Breast epithelium (tissue), 4 donors: Measurements from ENCODE around the gene TBC1D20. TPM values are rescaled to one million over a fixed set of nuclear protein-coding genes. Genes with fewer than 3 reads are reported as not detected.
A peak's percentile ranks its signal among the peaks of the same experiment; 100 is the strongest.
"Not testable (repeated sequence)": the region's sequence is repeated elsewhere in the genome, so short reads cannot be mapped to it uniquely, and the experiment has no call there.

Experiments
- DNase-seq, 2 donors: peaks; one replicate each; pipeline ENCODE4 v3.0.0-alpha.2; 2019; ENCODE audit warnings: low spot score in 2 of 2
- H3K27ac ChIP-seq, 2 donors: fragments of 200-600 bp; sonication (generic) in 1 of 2; one replicate each; pipeline ENCODE4 v1.5.1; 2016 to 2019; ENCODE audit warnings: mild to moderate bottlenecking in 1 of 2
- H3K27me3 ChIP-seq, 2 donors: fragments of 200-600 bp; sonication (generic) in 1 of 2; one replicate each; pipeline versions ENCODE4 v1.5.1 to v1.6.0; 2017 to 2019; ENCODE audit warnings: control low read depth in 1 of 2, mild to moderate bottlenecking in 1 of 2
- H3K36me3 ChIP-seq: fragments of 200-600 bp; one replicate; pipeline ENCODE4 v1.5.1; 2019
- H3K4me1 ChIP-seq, 2 donors: fragments of 200-600 bp; sonication (generic); one replicate each; pipeline ENCODE4 v1.5.1; 2016 to 2019; ENCODE audit warnings: control low read depth in 1 of 2
- H3K4me3 ChIP-seq, 3 donors: fragments of 200-600 bp; sonication (generic); 1 replicate in 2 of 3; 2 replicates in 1 of 3; pipeline ENCODE4 v1.5.1; 2016 to 2019; ENCODE audit warnings: mild to moderate bottlenecking in 3 of 3, moderate library complexity in 2 of 3
- H3K9me3 ChIP-seq, 2 donors: fragments of 200-600 bp; sonication (generic) in 1 of 2; one replicate each; pipeline ENCODE4 v1.5.1; 2016 to 2019; ENCODE audit warnings: control low read depth in 1 of 2
- CTCF ChIP-seq, 3 donors: fragments of 450-650 bp; IDR thresholded peaks; one replicate each; pipeline ENCODE4 v1.5.1; 2016 to 2017; ENCODE audit warnings: antibody characterized with exemption in 3 of 3, mild to moderate bottlenecking in 3 of 3, moderate library complexity in 3 of 3
- POLR2A ChIP-seq: fragments of 450-650 bp; IDR thresholded peaks from one replicate; pipeline ENCODE4 v1.6.1; 2016; ENCODE audit warnings: antibody characterized with exemption, mild to moderate bottlenecking, moderate library complexity
- POLR2AphosphoS5 ChIP-seq, 3 donors: sonication (generic); formaldehyde crosslinking; IDR thresholded peaks; one replicate each; pipeline ENCODE4 v1.6.1; 2017; ENCODE audit warnings: antibody characterized with exemption in 3 of 3
- intact Hi-C: fragments of 100-400 bp; cut with DNase I; formaldehyde crosslinking; loops from one replicate; pipeline ENCODE4 v1.15.1; 2023; ENCODE audit warnings: low total_unique reads
- total RNA-seq, 3 donors: library from RNA; depleted of rRNA; stranded (reverse); fragments of >200 nt; gene quantifications; one replicate each; pipeline ENCODE4 v1.1.0, GENCODE V29; 2016

The TBC1D20 gene
- total RNA-seq, 3 donors from 2014 or later = 37.7 to 56.6 (median 42.3) TPM

- Histone ChIP-seq H3K9me3 (no peaks in the 10 kb centered on the region), H3K27ac (peak overlapping the region; percentile 90 to 94), H3K4me1 (no peaks in the 10 kb centered on the region), H3K36me3 (no peaks in the 10 kb centered on the region), H3K4me3 (peak overlapping the region; percentile 73 to 96 (median 91)), H3K27me3 (no peaks in the 10 kb centered on the region)
- intact Hi-C loops = no loop called here
- no peak for TF ChIP-seq CTCF (IDR thresholded peaks at IDR 0.05)
- TF ChIP-seq POLR2AphosphoS5 (IDR thresholded peaks at IDR 0.05) = no peak
- TF ChIP-seq POLR2A = no peak
- no peak for DNase-seq
Measured at GRCh38 chr20:461254-462198, 807 bp downstream of the TBC1D20 start.

- no peaks in the 10 kb centered on the region for H3K27me3 ChIP-seq
- H3K9me3 ChIP-seq = no peaks in the 10 kb centered on the region
- no peaks in the 10 kb centered on the region for H3K4me1 ChIP-seq
- DNase-seq = peak in 1 of 2 donors; percentile 37
- no peaks in the 10 kb centered on the region for H3K36me3 ChIP-seq
- intact Hi-C loops = no loop called here
- H3K4me3 ChIP-seq = peak overlapping the region; percentile 14 to 91 (median 73)
- TF ChIP-seq POLR2AphosphoS5 (IDR thresholded peaks at IDR 0.05) = peak in 1 of 3 donors; percentile 19
- no peak for TF ChIP-seq POLR2A
- H3K27ac ChIP-seq = peak overlapping the region in 1 of 2 donors; percentile 13
Measured at GRCh38 chr20:460707-461106, 1.6 kb downstream of the TBC1D20 start.

GRCh38 chr20:460180-460579 lies 2.2 kb downstream of the TBC1D20 start:
- H3K36me3 ChIP-seq = no peaks in the 10 kb centered on the region
- no peaks in the 10 kb centered on the region for H3K27me3 ChIP-seq
- intact Hi-C loops = no loop called here
- H3K4me1 ChIP-seq = no peaks in the 10 kb centered on the region
- no peaks in the 10 kb centered on the region for H3K9me3 ChIP-seq
- no peak for DNase-seq
- TF ChIP-seq CTCF (IDR thresholded peaks at IDR 0.05) = no peak
- no peak for TF ChIP-seq POLR2A
- no peak for TF ChIP-seq POLR2AphosphoS5 (IDR thresholded peaks at IDR 0.05)
- no peak overlapping the region for H3K27ac ChIP-seq
- H3K4me3 ChIP-seq = no peak overlapping the region

- no peak overlapping the region for H3K27ac ChIP-seq
- TF ChIP-seq POLR2A (no peak), CTCF (IDR thresholded peaks at IDR 0.05) (no peak), POLR2AphosphoS5 (IDR thresholded peaks at IDR 0.05) (no peak)
- DNase-seq = no peak
- H3K36me3 ChIP-seq = no peaks in the 10 kb centered on the region
- intact Hi-C loops = no loop called here
- no peaks in the 10 kb centered on the region for H3K9me3 ChIP-seq
- no peaks in the 10 kb centered on the region for H3K27me3 ChIP-seq
- no peak overlapping the region for H3K4me3 ChIP-seq
- H3K4me1 ChIP-seq = no peaks in the 10 kb centered on the region
Measured at GRCh38 chr20:458776-459175, 3.6 kb downstream of the TBC1D20 start.

GRCh38 chr20:454951-455350 lies 7.4 kb downstream of the TBC1D20 start:
- intact Hi-C loops = no loop called here
- no peaks in the 10 kb centered on the region for H3K27me3 ChIP-seq
- no peak for DNase-seq
- no peaks in the 10 kb centered on the region for H3K9me3 ChIP-seq
- no peak for TF ChIP-seq POLR2AphosphoS5 (IDR thresholded peaks at IDR 0.05)
- no peak for TF ChIP-seq CTCF (IDR thresholded peaks at IDR 0.05)
- TF ChIP-seq POLR2A = no peak
- no peaks in the 10 kb centered on the region for H3K36me3 ChIP-seq
- no peaks in the 10 kb centered on the region for H3K4me1 ChIP-seq
- peak overlapping the region; percentile 46 to 55 for H3K27ac ChIP-seq
- H3K4me3 ChIP-seq = no peak overlapping the region

- H3K36me3 ChIP-seq, H3K4me3 ChIP-seq, H3K4me1 ChIP-seq, H3K27ac ChIP-seq, H3K9me3 ChIP-seq, H3K27me3 ChIP-seq, intact Hi-C loops, DNase-seq: not testable (repeated sequence)
Measured at GRCh38 chr20:452021-452420, 10.3 kb downstream of the TBC1D20 start.
